ENCODE data around the gene STYXL1. TPM values are rescaled to one million over a fixed set of nuclear protein-coding genes. Genes with fewer than 3 reads are reported as not detected.
A peak's percentile ranks its signal among the peaks of the same experiment; 100 is the strongest.
"Not testable (repeated sequence)": the region's sequence is repeated elsewhere in the genome, so short reads cannot be mapped to it uniquely, and the experiment has no call there.

The STYXL1 gene
- polyA plus RNA-seq, 4 donors = 37.1 to 58.3 (median 48.0) TPM

- no peak for DNase-seq (ENCODE audit: low read depth in 4 of 4, low spot score in 3 of 4)
Observed at GRCh38 chr7:76040126-76040525, 7.7 kb downstream of the STYXL1 start.

- DNase-seq (ENCODE audit: low read depth in 4 of 4, low spot score in 3 of 4) = no peak
Observed at GRCh38 chr7:76037310-76037709, 10.5 kb downstream of the STYXL1 start.

- DNase-seq (ENCODE audit: low read depth in 4 of 4, low spot score in 3 of 4) = no peak
Observed at GRCh38 chr7:76031964-76032363, 15.8 kb downstream of the STYXL1 start.

GRCh38 chr7:76029682-76030081 lies 18.1 kb downstream of the STYXL1 start:
- not testable (repeated sequence) for DNase-seq (ENCODE audit: low read depth in 4 of 4, low spot score in 3 of 4)

DNA sequence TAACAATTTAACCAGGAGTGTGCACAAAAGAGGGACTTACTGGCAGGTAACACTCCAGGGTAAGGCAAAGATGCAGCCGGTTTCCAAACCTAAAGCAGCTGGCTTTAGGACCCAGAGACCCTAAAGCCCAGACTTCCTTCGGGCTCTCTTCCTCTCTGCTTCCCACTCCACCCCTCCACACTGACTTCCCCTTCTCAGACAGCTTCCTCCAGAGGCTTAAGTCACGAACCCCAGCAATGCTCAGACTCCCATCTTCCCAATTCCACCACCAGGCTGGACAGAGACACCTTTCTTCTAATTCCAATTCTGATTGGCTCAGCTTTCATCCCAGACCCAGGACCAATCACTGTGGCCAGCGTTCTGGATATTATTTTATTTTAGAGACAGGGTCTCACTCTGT lies 24.8 kb downstream of the STYXL1 start:
- DNase-seq (ENCODE audit: low read depth in 4 of 4, low spot score in 3 of 4) = no peak

DNA sequence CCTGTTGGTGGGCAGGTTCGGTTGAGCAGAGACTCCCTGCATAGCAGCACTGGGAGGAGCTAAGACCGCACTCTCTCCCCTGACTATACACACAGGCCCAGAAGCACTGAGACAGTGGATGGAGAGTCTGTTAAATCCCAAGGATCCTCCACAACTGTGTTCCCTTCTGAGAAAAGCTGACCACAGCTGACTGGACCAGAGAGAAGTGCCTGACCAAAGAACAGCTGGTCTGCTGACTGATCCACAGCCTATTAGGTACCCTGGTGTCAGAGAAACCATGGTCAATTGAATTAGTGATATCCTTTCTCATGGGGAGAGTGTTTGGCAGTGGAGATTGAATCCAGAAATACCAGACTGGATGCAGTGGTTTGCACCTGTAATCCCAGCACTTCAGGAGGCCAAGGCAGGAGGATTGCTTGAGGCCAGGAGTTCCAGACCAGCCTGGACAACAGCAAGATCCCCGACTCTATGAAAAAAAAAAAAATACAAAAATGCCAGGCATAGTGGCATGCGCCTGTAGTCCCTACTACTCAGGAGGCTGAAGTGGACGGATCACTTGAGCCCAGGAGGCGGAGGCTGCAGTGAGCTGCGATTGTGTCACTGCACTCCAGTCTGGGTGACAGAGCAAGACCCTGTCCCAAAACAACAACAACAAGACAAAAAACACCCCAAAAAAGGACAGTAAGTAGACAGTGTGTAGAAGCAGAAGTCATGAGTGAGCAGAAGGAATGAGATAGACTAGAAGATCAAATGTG lies 25.6 kb downstream of the STYXL1 start:
- DNase-seq (ENCODE audit: low read depth in 4 of 4, low spot score in 3 of 4) = no peak

- DNase-seq (ENCODE audit: low read depth in 4 of 4, low spot score in 3 of 4) = peak; percentile 33 to 54 (median 46)
Observed at GRCh38 chr7:76020031-76020714, 27.6 kb downstream of the STYXL1 start.

DNA sequence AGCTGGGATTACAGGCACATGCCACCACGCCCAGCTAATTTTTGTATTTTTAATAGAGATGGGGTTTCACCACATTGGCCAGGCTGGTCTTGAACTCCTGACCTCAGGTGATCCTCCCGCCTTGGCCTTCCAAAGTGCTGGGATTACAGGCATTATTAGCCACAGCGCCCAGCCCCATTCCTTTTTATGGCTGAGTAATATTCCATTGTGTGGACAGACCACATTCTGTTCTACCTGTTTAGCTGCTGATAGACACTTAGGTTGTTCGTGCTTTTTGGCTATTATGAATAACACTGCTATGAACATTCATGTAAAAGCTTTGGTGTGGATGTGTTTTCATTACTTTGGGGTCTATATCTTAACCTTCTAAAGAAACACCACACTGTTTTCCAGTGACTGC lies 29.3 kb downstream of the STYXL1 start:
- DNase-seq (ENCODE audit: low read depth in 4 of 4, low spot score in 3 of 4) = not testable (repeated sequence)

DNA sequence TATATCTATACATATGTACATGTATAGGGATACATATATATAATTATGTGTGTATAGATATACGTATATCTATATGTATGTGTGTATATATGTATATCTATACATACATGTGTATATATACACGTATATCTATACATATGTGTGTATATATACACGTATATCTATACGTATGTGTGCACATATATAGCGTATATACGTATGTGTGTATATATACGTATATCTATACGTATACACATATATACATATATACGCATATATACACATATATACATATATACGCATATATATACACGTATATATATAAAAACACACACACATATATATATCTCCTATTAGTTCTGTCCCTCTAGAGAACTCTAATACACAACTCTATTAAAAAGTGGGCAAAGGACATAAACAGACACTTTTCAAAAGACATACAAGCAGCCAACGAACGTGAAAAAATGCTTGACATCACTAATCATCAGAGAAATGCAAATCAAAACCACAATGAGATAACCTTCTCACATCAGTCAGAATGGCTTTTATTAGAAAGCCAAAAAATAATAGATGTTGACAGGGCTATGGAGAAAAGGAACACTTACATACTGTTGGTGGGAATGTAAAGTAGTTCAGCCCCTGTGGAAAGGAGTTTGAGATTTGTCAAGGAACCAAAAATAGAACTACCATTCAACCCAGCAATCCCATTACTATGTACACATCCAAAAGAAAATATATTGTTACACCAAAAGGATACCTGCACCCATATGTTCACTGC lies 31.4 kb downstream of the STYXL1 start:
- DNase-seq (ENCODE audit: low read depth in 4 of 4, low spot score in 3 of 4) = no peak

GRCh38 chr7:76011442-76011861 lies 36.3 kb downstream of the STYXL1 start:
- DNase-seq (ENCODE audit: low read depth in 4 of 4, low spot score in 3 of 4) = no peak

- DNase-seq (ENCODE audit: low read depth in 4 of 4, low spot score in 3 of 4) = no peak
Observed at GRCh38 chr7:76009672-76010600, 37.9 kb downstream of the STYXL1 start.

DNA sequence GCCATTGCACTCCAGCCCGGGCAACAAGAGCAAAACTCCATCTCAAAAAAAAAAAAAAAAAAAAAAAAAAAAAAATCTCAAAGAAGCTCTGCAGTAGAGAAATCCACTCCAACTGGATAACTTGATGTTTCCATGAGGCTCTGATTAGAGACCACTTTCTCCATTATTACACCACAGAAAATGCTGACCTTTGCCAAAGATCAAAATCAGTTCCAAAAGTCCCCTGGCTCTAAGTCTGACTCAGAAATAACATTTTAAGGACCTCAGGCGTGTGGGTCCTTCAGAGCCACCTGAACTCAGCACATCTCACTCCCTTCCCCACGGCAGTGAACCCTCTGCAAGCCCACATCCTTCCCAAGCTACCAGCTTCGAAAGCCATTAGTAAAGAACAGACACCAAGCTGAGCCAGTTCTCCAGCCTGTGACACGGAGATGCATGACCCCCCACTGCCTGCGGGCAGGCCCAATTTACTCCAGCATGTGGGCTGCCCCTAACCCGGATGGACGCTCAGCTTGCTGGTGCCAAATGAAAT lies 39.6 kb downstream of the STYXL1 start:
- no peak for DNase-seq (ENCODE audit: low read depth in 4 of 4, low spot score in 3 of 4)

- not testable (repeated sequence) for DNase-seq (ENCODE audit: low read depth in 4 of 4, low spot score in 3 of 4)
Observed at GRCh38 chr7:76005004-76005403, 42.8 kb downstream of the STYXL1 start.

DNA sequence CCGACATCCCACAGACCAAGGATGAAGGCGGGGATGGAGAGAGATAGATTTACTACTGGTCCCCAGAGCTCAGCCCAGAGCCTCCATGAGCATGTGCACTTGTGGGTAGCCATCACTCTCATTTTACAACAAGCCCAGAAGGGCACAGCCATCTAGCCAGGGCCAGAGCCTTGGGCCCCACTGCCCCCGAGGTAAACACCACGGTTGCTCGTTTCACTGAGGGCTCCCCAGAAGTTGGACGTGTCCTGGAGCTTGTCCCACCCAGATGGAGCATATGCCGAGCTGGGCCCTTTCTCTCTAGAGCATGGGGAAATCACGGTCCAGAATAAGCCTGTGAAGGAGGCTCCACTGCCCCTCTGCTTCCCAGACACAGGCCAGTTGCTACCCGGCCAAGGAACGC lies 44.4 kb downstream of the STYXL1 start:
- DNase-seq (ENCODE audit: low read depth in 4 of 4, low spot score in 3 of 4) = no peak

DNA sequence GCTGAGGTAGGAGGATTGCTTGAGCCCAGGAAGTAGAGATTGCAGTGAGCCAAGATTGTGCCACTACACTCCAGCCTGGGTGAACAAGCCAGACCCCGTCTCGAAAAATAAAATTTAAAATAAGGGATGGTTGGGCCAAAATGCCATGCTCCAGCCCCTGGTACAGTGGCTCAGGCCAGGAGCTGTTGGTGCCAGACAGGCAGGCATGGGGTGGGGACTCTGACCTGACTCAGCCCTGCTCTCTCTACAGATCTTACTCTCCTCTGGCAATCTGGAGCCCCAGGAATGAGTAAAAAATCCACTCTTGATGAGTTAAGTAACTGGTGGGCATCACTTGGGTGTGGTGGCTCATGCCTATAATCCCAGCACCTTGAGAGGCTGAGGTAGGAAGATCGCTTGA lies 45.0 kb downstream of the STYXL1 start:
- DNase-seq (ENCODE audit: low read depth in 4 of 4, low spot score in 3 of 4) = no peak

GRCh38 chr7:76002139-76002538 lies 45.7 kb downstream of the STYXL1 start:
- no peak for DNase-seq (ENCODE audit: low read depth in 4 of 4, low spot score in 3 of 4)

GRCh38 chr7:76000566-76000965 lies 47.2 kb downstream of the STYXL1 start:
- no peak for DNase-seq (ENCODE audit: low read depth in 4 of 4, low spot score in 3 of 4)

DNA sequence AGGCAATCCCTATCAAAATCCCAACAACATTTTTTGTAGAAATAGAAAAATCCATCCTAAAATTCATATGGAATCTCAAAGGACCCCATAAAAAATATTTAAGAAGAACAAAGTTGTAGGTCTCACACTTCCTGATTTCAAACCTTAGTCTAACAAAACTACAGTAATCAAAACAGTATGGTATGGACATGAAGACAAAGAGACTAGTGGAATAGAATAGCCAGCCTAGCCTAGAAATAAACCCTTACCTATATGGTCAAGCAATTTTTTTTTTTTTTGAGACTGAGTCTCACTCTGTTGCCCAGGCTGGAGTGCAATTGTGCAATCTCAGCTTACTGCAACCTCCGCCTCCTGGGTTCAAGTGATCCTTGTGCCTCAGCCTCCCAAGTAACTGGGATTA lies 49.8 kb downstream of the STYXL1 start:
- DNase-seq (ENCODE audit: low read depth in 4 of 4, low spot score in 3 of 4) = no peak

DNA sequence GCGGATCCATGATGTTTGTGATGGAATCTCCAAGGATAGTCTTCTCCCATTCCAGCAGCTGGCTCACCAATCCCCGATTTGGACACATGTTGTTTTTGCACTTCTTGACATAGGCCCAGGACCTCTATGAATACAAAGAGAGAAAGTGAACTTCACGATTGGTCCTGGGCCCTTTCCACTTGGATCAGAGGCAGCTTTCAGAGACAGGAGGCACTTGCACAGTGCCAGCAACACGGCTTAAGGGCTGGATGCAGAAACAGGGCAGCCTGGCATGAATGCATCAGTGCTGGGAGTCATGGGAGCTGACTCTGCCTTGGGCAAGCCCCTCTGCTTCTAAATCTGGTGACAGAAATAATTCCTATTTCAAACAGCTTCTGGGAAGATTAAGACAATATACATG lies 51.3 kb downstream of the STYXL1 start:
- DNase-seq (ENCODE audit: low read depth in 4 of 4, low spot score in 3 of 4) = no peak

DNA sequence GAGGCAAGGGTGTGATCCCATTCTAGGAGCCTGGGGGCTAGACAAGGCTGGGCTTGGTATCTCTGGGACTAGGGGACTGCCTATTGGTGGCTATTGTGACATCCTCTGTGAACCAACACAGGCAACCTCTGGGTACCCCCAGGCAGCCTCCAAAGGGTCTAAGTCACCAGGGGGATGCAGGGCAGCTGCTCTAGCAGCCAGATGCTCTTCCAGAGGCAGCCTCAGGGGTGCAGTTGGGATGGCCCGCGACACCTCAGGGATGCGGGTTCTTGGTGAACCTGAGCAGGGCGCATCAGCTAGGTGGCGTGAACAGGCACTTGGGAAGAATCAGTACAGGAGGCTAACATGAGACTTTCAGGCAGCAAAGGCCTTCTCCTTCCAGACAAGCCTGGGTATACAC lies 51.8 kb downstream of the STYXL1 start:
- DNase-seq (ENCODE audit: low read depth in 4 of 4, low spot score in 3 of 4) = no peak

Data from right renal pelvis (tissue), 4 donors.